ENCODE results near the gene GPR137. TPM values are rescaled to one million over a fixed set of nuclear protein-coding genes. Genes with fewer than 3 reads are reported as not detected.
A peak's percentile ranks its signal among the peaks of the same experiment; 100 is the strongest.

The GPR137 gene
- total and polyA plus RNA-seq, 9 of the 15 experiments (the other 6 are each of a cell fraction or from before 2014, with no cell fraction given), result 0.32 to 26.7 (median 10.7) TPM

DNA sequence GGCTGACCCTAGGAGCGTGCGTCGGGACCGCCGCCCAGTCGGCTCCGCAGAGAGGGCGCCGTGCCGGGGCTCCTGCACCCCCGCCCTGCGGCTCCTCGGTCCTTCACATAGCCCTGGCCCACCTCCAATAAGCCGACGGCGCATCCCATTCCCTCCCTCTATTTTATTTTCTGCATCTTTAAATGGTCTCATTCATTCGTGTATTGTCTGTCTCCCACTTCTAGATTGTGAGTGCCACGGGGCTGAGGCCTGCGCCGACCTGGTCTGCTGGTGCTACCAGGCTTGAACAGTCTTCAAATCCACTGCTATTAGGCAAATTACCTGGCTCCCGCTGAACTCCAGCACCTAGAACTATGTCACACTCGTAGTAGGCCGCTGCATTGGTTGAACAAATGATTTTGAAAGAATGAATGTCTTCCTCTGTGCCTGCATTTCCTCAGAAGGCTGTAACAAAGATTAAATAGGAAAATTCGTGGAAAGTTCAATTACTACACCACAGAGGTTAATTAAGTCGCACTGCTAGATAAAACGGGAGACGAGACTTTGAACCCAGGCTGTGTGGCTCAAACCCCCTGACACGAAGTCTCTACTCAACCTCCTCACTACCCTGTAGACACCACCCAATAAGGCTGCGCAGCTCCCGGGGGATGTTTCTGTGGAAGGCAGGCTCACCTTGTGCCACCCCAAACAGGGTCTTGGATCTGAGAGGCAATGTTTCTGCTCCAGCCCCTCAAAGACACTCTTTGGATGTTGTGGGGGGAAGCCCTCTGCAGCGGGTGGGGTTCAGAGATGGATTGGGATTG lies 37.7 kb upstream of the GPR137 start (continued):
- TF ChIP-seq, protein P1, sequence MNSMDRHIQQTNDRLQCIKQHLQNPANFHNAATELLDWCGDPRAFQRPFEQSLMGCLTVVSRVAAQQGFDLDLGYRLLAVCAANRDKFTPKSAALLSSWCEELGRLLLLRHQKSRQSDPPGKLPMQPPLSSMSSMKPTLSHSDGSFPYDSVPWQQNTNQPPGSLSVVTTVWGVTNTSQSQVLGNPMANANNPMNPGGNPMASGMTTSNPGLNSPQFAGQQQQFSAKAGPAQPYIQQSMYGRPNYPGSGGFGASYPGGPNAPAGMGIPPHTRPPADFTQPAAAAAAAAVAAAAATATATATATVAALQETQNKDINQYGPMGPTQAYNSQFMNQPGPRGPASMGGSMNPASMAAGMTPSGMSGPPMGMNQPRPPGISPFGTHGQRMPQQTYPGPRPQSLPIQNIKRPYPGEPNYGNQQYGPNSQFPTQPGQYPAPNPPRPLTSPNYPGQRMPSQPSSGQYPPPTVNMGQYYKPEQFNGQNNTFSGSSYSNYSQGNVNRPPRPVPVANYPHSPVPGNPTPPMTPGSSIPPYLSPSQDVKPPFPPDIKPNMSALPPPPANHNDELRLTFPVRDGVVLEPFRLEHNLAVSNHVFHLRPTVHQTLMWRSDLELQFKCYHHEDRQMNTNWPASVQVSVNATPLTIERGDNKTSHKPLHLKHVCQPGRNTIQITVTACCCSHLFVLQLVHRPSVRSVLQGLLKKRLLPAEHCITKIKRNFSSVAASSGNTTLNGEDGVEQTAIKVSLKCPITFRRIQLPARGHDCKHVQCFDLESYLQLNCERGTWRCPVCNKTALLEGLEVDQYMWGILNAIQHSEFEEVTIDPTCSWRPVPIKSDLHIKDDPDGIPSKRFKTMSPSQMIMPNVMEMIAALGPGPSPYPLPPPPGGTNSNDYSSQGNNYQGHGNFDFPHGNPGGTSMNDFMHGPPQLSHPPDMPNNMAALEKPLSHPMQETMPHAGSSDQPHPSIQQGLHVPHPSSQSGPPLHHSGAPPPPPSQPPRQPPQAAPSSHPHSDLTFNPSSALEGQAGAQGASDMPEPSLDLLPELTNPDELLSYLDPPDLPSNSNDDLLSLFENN (IDR thresholded peaks at IDR 0.05; ENCODE audit: low read depth in 2 of 2, low read length in 2 of 2), result no peak
- no peak for TF ChIP-seq CBX1 (IDR thresholded peaks at IDR 0.05; ENCODE audit: low read depth)
- TF ChIP-seq LEF1 (IDR thresholded peaks at IDR 0.05), result no peak
- no peak for TF ChIP-seq ELF2 (CRISPR knock-in tag; IDR thresholded peaks at IDR 0.05)
- TF ChIP-seq NFIX (CRISPR knock-in tag; IDR thresholded peaks at IDR 0.05; ENCODE audit: low read depth), result no peak
- TF ChIP-seq NR4A1 (CRISPR knock-in tag; IDR thresholded peaks at IDR 0.05), result no peak
- TF ChIP-seq NR4A1 (tag; IDR thresholded peaks at IDR 0.05), result 0 out of 2 replicates have a peak, but pooled peaks have one; percentile 12
- no peak for TF ChIP-seq STAG1 (CRISPR knock-in tag; IDR thresholded peaks at IDR 0.05; ENCODE audit: borderline replicate concordance)
- no peak for TF ChIP-seq TCFL5 (CRISPR knock-in tag; conservative IDR thresholded peaks at IDR 0.05)
- peak; percentile 51; the same call in 1 of the 2 replicates for TF ChIP-seq HOXB6 (CRISPR knock-in tag; IDR thresholded peaks at IDR 0.05; ENCODE audit: borderline replicate concordance)
- TF ChIP-seq, protein P2, sequence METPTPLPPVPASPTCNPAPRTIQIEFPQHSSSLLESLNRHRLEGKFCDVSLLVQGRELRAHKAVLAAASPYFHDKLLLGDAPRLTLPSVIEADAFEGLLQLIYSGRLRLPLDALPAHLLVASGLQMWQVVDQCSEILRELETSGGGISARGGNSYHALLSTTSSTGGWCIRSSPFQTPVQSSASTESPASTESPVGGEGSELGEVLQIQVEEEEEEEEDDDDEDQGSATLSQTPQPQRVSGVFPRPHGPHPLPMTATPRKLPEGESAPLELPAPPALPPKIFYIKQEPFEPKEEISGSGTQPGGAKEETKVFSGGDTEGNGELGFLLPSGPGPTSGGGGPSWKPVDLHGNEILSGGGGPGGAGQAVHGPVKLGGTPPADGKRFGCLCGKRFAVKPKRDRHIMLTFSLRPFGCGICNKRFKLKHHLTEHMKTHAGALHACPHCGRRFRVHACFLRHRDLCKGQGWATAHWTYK (CRISPR knock-in tag; IDR thresholded peaks at IDR 0.05), result no peak
- TF ChIP-seq NRF1 (conservative IDR thresholded peaks at IDR 0.05 in 1 of 2, IDR thresholded peaks at IDR 0.05 in 1 of 2), result peak; percentile 44 to 64; a peak in 3 of 4 replicates
- TF ChIP-seq, protein P3, sequence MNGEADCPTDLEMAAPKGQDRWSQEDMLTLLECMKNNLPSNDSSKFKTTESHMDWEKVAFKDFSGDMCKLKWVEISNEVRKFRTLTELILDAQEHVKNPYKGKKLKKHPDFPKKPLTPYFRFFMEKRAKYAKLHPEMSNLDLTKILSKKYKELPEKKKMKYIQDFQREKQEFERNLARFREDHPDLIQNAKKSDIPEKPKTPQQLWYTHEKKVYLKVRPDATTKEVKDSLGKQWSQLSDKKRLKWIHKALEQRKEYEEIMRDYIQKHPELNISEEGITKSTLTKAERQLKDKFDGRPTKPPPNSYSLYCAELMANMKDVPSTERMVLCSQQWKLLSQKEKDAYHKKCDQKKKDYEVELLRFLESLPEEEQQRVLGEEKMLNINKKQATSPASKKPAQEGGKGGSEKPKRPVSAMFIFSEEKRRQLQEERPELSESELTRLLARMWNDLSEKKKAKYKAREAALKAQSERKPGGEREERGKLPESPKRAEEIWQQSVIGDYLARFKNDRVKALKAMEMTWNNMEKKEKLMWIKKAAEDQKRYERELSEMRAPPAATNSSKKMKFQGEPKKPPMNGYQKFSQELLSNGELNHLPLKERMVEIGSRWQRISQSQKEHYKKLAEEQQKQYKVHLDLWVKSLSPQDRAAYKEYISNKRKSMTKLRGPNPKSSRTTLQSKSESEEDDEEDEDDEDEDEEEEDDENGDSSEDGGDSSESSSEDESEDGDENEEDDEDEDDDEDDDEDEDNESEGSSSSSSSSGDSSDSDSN (IDR thresholded peaks at IDR 0.05; ENCODE audit: borderline replicate concordance in 1 of 2, low read depth in 2 of 2, low read length in 2 of 2), result 0 out of 4 replicates have a peak, but pooled peaks of 1 of the 2 experiments have one; percentile 9
- TF ChIP-seq ZNF584 (CRISPR knock-in tag; IDR thresholded peaks at IDR 0.05; ENCODE audit: low read depth), result no peak
- no peak for TF ChIP-seq HNRNPUL1 (IDR thresholded peaks at IDR 0.05; ENCODE audit: low read length)
- no peak for TF ChIP-seq NELFE (IDR thresholded peaks at IDR 0.05; ENCODE audit: insufficient read depth, insufficient read length)
- TF ChIP-seq HDGF (IDR thresholded peaks at IDR 0.05), result no peak
- TF ChIP-seq TAL1 (IDR thresholded peaks at IDR 0.05), result no peak
- TF ChIP-seq MAFK (IDR thresholded peaks at IDR 0.05; ENCODE audit: low read length), result no peak
- TF ChIP-seq SMAD4 (CRISPR knock-in tag; conservative IDR thresholded peaks at IDR 0.05), result peak; percentile 25; the same call in 1 of the 2 replicates
